CD4-positive, alpha-beta T cell treated with Interferon alpha-2 for 1 hour (primary cell): ENCODE measurements around the gene POLR1H.
A peak's percentile ranks its signal among the peaks of the same experiment; 100 is the strongest.
"Not testable (repeated sequence)": the region's sequence is repeated elsewhere in the genome, so short reads cannot be mapped to it uniquely, and the experiment has no call there.

Experiments
- DNase-seq, 2 donors: peaks; one replicate each; pipeline ENCODE4 v3.0.0-alpha.2; 2020 to 2022

POLR1H gene

DNA sequence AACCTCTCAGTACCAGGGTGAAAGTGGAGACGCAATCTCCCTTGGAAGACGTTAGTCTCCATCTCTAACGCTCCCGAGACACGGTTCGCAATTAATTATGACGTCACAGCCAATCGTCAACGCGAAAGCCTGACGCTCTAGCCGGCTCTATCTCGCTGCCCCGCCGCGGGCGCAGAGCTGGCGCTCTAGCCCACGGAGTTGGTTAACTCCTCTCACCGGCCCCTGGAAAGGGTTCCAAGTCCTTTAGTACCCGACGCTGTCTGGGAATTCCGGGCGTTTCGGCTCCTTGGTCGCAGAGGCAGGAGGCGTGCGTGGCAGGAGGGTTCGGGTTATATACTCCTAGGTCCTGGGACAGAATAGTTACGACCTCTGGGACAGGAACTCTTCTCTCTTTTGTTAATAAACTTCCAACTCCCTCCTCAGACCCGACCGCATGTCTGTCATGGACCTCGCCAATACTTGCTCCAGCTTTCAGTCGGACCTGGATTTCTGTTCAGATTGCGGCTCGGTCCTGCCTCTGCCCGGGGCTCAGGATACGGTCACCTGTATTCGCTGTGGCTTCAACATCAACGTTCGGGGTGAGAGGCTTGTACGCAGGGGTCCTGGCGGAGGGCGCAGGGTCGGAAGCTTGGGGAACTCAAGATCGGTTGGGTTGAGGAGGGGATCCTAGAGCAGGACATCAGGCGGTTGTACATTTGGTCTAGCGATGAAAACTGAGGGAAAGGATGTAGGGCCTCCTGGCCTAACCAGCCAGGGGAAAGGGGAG is at the start of gene POLR1H:
TSS of gene POLR1H (plus strand) at position 174 of the 766 bp plus-strand sequence. CDS start at position 434, 260 bp downstream.
- peak; percentile 91 to 94 for DNase-seq

GRCh38 chr6:30013291-30013922 is 47.7 kb upstream of the POLR1H start:
- DNase-seq = peak in 1 of 2 donors; percentile 37

DNA sequence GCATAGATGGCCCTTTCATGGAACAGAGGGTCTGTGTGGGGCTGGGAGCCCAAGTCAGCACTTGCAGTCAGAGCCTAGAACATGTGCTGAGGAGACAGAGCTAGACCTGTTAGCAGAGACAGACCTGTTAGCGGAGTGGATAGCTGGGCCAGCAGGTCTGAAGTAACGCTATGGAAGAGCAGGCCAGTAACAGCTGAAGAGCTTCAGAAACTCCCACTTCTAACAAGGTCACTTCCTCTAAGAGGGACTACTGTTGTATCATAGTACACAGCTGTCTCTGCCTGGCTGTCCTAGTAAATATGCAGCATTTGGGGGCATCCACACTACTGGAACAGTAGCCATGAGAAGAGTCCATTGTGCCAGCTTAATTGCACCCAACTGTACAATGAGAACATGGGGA is 41.2 kb upstream of the POLR1H start:
- no peak for DNase-seq

GRCh38 chr6:30020626-30021025 is 40.4 kb upstream of the POLR1H start:
- no peak for DNase-seq

GRCh38 chr6:30022189-30022588 is 38.9 kb upstream of the POLR1H start:
- no peak for DNase-seq

DNA sequence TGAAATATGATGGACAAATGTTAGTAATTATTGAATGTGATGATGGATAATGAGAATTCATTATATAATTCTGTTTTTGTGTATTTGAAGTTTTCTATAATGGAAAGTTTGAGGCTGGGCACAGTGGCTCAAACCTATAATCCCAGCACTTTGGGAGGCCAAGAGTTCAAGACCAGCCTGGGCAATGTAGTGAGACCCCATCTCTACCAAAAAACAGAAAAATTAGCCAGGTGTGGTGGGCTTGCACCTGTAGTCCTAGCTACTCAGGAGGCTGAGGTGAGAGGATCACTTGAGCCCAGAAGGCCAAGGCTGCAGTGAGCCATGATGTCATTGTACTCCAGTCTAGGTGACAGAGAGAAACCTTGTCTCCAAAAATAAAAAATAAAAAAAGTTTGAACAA is 38.4 kb upstream of the POLR1H start:
- not testable (repeated sequence) for DNase-seq

- no peak for DNase-seq
Observed at GRCh38 chr6:30025186-30025585, 35.9 kb upstream of the POLR1H start.

GRCh38 chr6:30029588-30029987 is 31.5 kb upstream of the POLR1H start:
- no peak for DNase-seq

- no peak for DNase-seq
Observed at GRCh38 chr6:30031381-30031780, 29.7 kb upstream of the POLR1H start.

- peak in 1 of 2 donors; percentile 10 for DNase-seq
Observed at GRCh38 chr6:30033440-30033839, 27.6 kb upstream of the POLR1H start.

DNA sequence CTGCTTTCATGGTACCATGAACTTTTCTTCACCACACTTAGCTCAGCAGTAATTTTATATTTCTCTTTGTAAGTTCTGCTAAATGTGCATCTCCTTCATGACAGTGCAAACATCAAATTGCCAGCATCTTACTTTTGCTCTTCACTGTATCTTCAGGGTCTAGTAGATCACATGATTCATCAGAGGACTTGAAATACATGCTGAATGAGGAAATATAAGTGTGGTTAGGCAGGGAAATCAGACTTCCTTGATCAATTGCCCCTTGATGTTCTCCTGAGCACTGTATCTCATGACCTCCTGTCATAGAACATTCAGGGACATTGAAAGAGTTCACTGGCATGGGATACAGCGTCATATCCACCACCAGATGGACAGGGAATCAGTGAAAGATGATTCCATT is 25.3 kb upstream of the POLR1H start:
- DNase-seq = no peak

GRCh38 chr6:30037182-30037788 is 23.8 kb upstream of the POLR1H start:
- peak in 1 of 2 donors; percentile 25 for DNase-seq

DNA sequence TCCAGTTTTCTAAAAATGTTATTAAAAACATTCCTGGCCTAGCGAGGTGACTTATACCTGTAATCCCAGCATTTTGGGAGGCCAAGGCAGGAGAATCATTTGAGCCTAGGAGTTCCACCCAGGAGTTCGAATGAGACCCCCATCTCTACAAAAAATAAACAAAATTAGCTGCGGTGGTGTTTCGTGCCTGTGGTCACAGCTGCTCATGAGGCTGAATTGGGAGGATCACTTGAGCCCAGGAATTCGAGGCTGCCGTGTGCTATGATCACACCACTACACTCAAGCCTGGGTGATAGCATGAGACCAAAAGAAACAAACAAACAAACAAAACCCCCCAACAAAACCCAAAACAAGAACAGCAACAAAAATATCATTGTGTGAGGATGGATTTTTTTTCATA is 19.8 kb upstream of the POLR1H start:
- no peak for DNase-seq

DNA sequence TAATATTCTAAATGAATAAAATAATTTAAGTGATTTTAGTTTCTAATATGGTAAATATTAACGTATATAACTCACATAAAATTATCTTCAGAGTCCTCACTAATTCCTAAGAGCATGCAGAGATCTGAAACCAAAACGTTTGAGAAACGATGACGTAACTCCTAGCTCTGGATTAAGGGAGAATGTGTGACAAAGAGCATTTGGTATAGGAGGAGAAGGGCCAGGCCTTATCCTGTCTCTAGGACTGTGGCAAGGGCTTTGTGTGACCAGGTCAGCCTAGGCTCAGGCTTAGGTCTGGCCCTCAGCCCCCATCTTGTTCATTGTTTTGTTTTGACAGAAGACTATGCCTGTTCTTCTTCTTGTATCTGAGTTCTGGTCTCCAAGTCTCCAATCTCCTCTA is 19.2 kb upstream of the POLR1H start:
- no peak for DNase-seq

DNA sequence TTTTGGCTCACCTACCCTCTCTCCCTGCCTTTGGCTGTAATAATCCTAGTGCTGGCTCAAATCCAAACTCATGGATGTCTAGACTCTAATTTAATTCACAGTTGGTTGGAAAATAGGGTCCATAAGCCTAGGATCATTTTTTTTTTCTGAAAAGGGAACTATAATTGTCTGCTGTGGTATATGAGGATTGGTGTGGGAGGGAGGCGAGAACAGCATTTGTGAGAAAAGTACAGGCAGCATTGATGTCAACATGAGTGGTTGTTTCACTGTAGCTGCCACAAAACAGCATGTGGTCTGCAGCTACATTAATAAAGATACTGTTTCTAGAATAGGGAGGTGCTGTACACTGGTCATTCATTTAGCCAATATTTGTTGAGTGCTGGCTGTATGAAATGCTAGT is 18.6 kb upstream of the POLR1H start:
- DNase-seq = no peak

DNA sequence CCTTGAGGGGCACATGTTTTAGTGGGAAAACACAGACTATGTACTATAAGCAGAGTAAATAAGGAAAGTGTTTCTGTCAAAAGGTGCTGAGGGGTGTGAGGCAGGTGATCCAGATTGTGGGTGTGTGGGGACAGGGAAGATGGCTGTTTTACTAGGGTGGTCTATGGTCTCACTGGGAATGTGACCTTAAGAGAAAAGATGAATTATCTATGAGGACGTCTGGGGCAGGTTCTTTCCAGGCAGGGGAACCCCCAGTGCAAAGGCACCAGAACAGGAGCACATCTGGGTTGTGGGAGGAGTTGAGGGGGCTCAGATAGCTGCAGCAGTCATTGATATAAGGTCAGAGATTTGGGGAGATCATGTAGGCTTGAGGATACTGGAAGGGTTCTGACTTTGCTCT is 18.2 kb upstream of the POLR1H start:
- DNase-seq = no peak

- no peak for DNase-seq
Observed at GRCh38 chr6:30043744-30044143, 17.3 kb upstream of the POLR1H start.

DNA sequence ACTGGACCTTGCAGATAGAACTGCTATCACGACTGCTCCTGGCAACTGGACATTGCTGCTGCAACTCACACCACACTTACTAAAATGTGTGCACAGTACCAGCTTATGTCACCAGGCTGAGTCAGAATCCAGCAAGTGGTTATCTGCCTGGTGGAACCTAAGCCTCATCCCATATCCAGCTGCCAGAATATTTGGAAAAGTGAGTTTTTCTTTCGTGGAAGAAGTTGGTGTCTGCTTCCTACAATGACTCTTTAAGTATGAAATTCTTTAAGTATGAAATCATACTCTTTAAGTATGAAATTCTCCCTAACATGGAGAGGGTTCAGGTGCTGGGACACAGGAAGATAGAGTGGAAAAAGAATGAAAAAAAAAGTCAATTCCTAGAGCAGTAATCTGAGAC is 16.4 kb upstream of the POLR1H start:
- DNase-seq = no peak

DNA sequence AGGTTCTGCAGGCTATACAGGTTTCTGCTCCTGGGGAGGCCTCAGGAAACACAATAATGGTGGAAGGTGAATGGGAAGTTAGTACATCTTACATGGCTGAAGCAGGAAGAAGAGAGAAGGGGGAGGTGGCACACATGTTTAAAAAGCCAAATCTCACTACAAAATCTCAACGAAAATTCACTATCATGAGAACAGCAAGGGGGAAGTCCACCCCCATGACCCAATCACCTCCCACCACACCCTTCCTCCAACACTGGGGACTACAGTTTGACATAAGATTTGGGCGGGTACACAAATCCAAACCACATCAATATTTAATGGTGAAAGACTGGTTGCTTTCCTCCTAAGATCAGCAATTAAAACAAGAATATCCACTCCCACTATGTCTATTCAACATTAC is 13.8 kb upstream of the POLR1H start:
- DNase-seq = no peak

DNA sequence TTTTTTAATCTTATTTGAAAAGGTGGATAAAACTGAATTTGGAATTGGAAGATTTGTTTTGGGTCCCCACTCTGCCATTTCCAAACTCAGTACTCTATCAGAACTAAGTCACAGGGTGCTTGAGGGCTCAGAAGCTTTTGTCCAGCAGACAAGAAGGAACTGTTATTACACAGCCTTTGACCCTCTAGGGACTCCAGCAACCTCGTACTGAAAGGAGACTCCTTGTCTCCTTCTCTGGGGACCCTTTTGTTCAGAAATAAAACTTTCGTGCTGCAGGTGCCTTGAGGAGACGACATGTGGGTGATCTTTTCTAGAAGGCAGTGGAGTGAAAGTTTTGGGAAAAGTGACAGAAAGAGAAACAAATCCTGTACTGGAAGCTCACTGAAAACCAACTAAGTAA is 7.4 kb upstream of the POLR1H start:
- DNase-seq = no peak

GRCh38 chr6:30055513-30055912 is 5.6 kb upstream of the POLR1H start:
- no peak for DNase-seq

- no peak for DNase-seq
Observed at GRCh38 chr6:30060606-30061091, 416 bp upstream of the POLR1H start.

- DNase-seq = peak; percentile 25 to 70
Observed at GRCh38 chr6:30061858-30062458, 893 bp downstream of the POLR1H start.
